Measurements from ENCODE around the gene SORCS3.

DNA sequence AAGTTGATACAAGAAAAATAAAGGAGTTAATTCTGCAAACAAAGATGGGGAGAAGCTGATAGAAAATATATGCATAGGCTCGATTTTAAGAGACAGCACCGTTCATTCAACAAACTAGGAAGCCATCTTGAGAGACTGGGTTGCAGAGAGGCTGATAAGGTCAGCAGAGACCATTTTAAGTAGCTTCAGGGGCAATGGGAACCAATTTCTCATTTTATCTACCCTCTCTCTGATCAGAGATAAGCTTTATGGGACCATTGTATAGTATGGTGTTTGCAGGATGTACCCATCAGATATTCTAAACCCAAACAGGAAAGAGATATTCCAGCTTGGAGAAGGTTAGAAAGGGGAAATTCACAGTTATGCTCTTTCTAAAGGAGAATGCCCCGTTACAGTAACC is 499.5 kb downstream of the SORCS3 start:
- TF ChIP-seq POLR2AphosphoS5 (IDR thresholded peaks at IDR 0.05) (no peak), POLR2A (IDR thresholded peaks at IDR 0.05) (no peak)
- TF ChIP-seq, protein P1, sequence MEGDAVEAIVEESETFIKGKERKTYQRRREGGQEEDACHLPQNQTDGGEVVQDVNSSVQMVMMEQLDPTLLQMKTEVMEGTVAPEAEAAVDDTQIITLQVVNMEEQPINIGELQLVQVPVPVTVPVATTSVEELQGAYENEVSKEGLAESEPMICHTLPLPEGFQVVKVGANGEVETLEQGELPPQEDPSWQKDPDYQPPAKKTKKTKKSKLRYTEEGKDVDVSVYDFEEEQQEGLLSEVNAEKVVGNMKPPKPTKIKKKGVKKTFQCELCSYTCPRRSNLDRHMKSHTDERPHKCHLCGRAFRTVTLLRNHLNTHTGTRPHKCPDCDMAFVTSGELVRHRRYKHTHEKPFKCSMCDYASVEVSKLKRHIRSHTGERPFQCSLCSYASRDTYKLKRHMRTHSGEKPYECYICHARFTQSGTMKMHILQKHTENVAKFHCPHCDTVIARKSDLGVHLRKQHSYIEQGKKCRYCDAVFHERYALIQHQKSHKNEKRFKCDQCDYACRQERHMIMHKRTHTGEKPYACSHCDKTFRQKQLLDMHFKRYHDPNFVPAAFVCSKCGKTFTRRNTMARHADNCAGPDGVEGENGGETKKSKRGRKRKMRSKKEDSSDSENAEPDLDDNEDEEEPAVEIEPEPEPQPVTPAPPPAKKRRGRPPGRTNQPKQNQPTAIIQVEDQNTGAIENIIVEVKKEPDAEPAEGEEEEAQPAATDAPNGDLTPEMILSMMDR (IDR thresholded peaks at IDR 0.05), result no peak

Data from sigmoid colon (tissue), 4 donors.